H9 (cell line): Measurements from ENCODE around the gene MS4A15. TPM values are rescaled to one million over a fixed set of nuclear protein-coding genes. Genes with fewer than 3 reads are reported as not detected.
"Not testable (repeated sequence)": the region's sequence is repeated elsewhere in the genome, so short reads cannot be mapped to it uniquely, and the experiment has no call there.

Source experiments
- DNase-seq: peaks from one replicate; pipeline ENCODE4 v3.0.0-alpha.2; 2017
- H2AFZ ChIP-seq: one replicate; pipeline ENCODE4 v1.6.1; 2013; ENCODE audit warnings: mild to moderate bottlenecking, low read length, control low read depth, moderate library complexity
- H2AK5ac ChIP-seq: 2 replicates; pipeline ENCODE4 v1.6.1; 2013; ENCODE audit warnings: low read length, control low read depth, mixed read lengths; ENCODE audit not compliant: insufficient read length
- H2BK120ac ChIP-seq: one replicate; pipeline ENCODE4 v1.6.1; 2013; ENCODE audit warnings: low read depth, mild to moderate bottlenecking, low read length, control low read depth, inconsistent platforms; ENCODE audit not compliant: poor library complexity, severe bottlenecking
- H2BK12ac ChIP-seq: 2 replicates; pipeline ENCODE4 v1.6.1; 2013; ENCODE audit warnings: low read length, control low read depth, mixed read lengths, low read depth; ENCODE audit not compliant: insufficient read length
- H2BK15ac ChIP-seq: 2 replicates; pipeline ENCODE4 v1.6.1; 2013; ENCODE audit warnings: low read depth, low read length, control low read depth
- H2BK20ac ChIP-seq: one replicate; pipeline ENCODE4 v1.6.1; 2013; ENCODE audit warnings: low read depth, mild to moderate bottlenecking, low read length, control low read depth, inconsistent platforms; ENCODE audit not compliant: poor library complexity, severe bottlenecking
- H2BK5ac ChIP-seq: 2 replicates; pipeline ENCODE4 v1.6.1; 2013; ENCODE audit warnings: low read length, control low read depth, mixed read lengths; ENCODE audit not compliant: insufficient read length
- H3K14ac ChIP-seq: 2 replicates; pipeline ENCODE4 v1.6.1; 2013; ENCODE audit warnings: low read length, control low read depth; ENCODE audit not compliant: insufficient read depth
- H3K18ac ChIP-seq: 2 replicates; pipeline ENCODE4 v1.6.1; 2013; ENCODE audit warnings: low read depth, mild to moderate bottlenecking, mixed read lengths, low read length, control low read depth; ENCODE audit not compliant: insufficient read length
- H3K23ac ChIP-seq: 2 replicates; pipeline ENCODE4 v1.6.1; 2013; ENCODE audit warnings: low read length, control low read depth, mixed read lengths, low read depth; ENCODE audit not compliant: insufficient read length
- H3K23me2 ChIP-seq: 2 replicates; pipeline ENCODE4 v1.6.1; 2013; ENCODE audit warnings: low read depth, mild to moderate bottlenecking, mixed read lengths, low read length, control low read depth; ENCODE audit not compliant: insufficient read length, poor library complexity, severe bottlenecking
- H3K27ac ChIP-seq: 2 replicates; pipeline ENCODE4 v1.5.1; 2013; ENCODE audit warnings: low read length, control low read depth, mixed read lengths, low read depth; ENCODE audit not compliant: insufficient read length
- H3K27me3 ChIP-seq: 2 replicates; pipeline ENCODE4 v1.6.1; 2013; ENCODE audit warnings: low read length, control low read depth, inconsistent platforms; ENCODE audit not compliant: insufficient read depth
- H3K4ac ChIP-seq: 2 replicates; pipeline ENCODE4 v1.6.1; 2013; ENCODE audit warnings: low read depth, mild to moderate bottlenecking, control low read depth, inconsistent platforms, low read length, moderate library complexity
- H3K4me1 ChIP-seq: 2 replicates; pipeline ENCODE4 v1.6.1; 2013; ENCODE audit warnings: low read length, control low read depth, inconsistent platforms; ENCODE audit not compliant: insufficient read depth
- H3K4me2 ChIP-seq: 2 replicates; pipeline ENCODE4 v1.6.1; 2013; ENCODE audit warnings: low read length, control low read depth, mixed read lengths; ENCODE audit not compliant: insufficient read length, insufficient read depth
- H3K56ac ChIP-seq: 2 replicates; pipeline ENCODE4 v1.6.1; 2013; ENCODE audit warnings: low read depth, mild to moderate bottlenecking, mixed read lengths, low read length, control low read depth; ENCODE audit not compliant: insufficient read length
- H3K79me1 ChIP-seq: 2 replicates; pipeline ENCODE4 v1.6.1; 2013; ENCODE audit warnings: low read depth, mild to moderate bottlenecking, moderate library complexity, low read length, control low read depth, inconsistent platforms; ENCODE audit not compliant: insufficient read depth, poor library complexity, severe bottlenecking
- H3K79me2 ChIP-seq: 2 replicates; pipeline ENCODE4 v1.6.1; 2013; ENCODE audit warnings: low read length, control low read depth, inconsistent platforms; ENCODE audit not compliant: insufficient read depth
- H3K9ac ChIP-seq: 2 replicates; pipeline ENCODE4 v1.6.1; 2013; ENCODE audit warnings: low read length, control low read depth, mixed read lengths; ENCODE audit not compliant: insufficient read length; ENCODE audit errors: extremely low read depth
- H3K9me3 ChIP-seq: one replicate; pipeline ENCODE4 v1.6.1; 2013; ENCODE audit warnings: low read depth, low read length, inconsistent platforms; ENCODE audit not compliant: control insufficient read depth
- H3T11ph ChIP-seq: one replicate; pipeline ENCODE4 v1.6.1; 2013; ENCODE audit warnings: mild to moderate bottlenecking, low read length, control low read depth, inconsistent platforms
- H4K20me1 ChIP-seq: one replicate; pipeline ENCODE4 v1.6.1; 2013; ENCODE audit not compliant: control insufficient read depth, insufficient read length, insufficient read depth
- H4K5ac ChIP-seq: 2 replicates; pipeline ENCODE4 v1.6.1; 2013; ENCODE audit warnings: low read depth, mild to moderate bottlenecking, mixed read lengths, low read length, control low read depth; ENCODE audit not compliant: insufficient read length
- H4K8ac ChIP-seq: replicated peaks from 2 replicates; pipeline ENCODE4 v1.6.1; 2013; ENCODE audit warnings: low read length, control low read depth, mixed read lengths, low read depth; ENCODE audit not compliant: insufficient read length
- H4K91ac ChIP-seq: 2 replicates; pipeline ENCODE4 v1.6.1; 2013; ENCODE audit warnings: low read depth, mild to moderate bottlenecking, moderate library complexity, mixed read lengths, low read length, control low read depth; ENCODE audit not compliant: insufficient read length
- H3K27ac Mint-ChIP-seq, 3 experiments: 2 replicates in 2 of 3; 3 replicates in 1 of 3; pipeline ENCODE4 v1.8.0; 2020 to 2021; ENCODE audit warnings: mixed read lengths in 3 of 3, mild to moderate bottlenecking in 1 of 3, moderate library complexity in 1 of 3
- H3K27me3 Mint-ChIP-seq: 2 replicates; pipeline ENCODE4 v1.8.0; 2021; ENCODE audit warnings: low read depth, mild to moderate bottlenecking, moderate library complexity, mixed read lengths
- H3K36me3 Mint-ChIP-seq, 3 experiments: 2 replicates in 2 of 3; 3 replicates in 1 of 3; pipeline ENCODE4 v1.8.0; 2020 to 2021; ENCODE audit warnings: low read depth in 3 of 3, mixed read lengths in 3 of 3; ENCODE audit not compliant: insufficient read depth in 1 of 3
- H3K4me1 Mint-ChIP-seq, 2 experiments: 2 replicates each; pipeline ENCODE4 v1.8.0; 2020; ENCODE audit warnings: mixed read lengths in 2 of 2
- H3K4me3 Mint-ChIP-seq, 2 experiments: 2 replicates in 1 of 2; 3 replicates in 1 of 2; pipeline ENCODE4 v1.8.0; 2020 to 2021; ENCODE audit warnings: mild to moderate bottlenecking in 2 of 2, mixed read lengths in 2 of 2, moderate library complexity in 1 of 2
- H3K9me3 Mint-ChIP-seq, 2 experiments: 2 replicates in 1 of 2; 3 replicates in 1 of 2; pipeline ENCODE4 v1.8.0; 2020; ENCODE audit warnings: mild to moderate bottlenecking in 2 of 2, mixed read lengths in 2 of 2, moderate library complexity in 1 of 2
- WGBS: extraction: QIAGEN DNeasy Blood & Tissue Kit; methylation state at CpG from one replicate; pipeline ENCODE4 v1.1.7; 2013; ENCODE audit warnings: missing lambda C conversion rate, low lambda C conversion rate, mixed read lengths; ENCODE audit not compliant: insufficient read length; ENCODE audit errors: extremely low coverage; 5-methylcytosine and 5-hydroxymethylcytosine counted together
- total RNA-seq: library from RNA; stranded (reverse); gene quantifications from 2 replicates; pipeline ENCODE4 v1.2.1, GENCODE V29; 2021

The MS4A15 gene
- total RNA-seq, 1 experiment from 2014 or later = 0.11 TPM

DNA sequence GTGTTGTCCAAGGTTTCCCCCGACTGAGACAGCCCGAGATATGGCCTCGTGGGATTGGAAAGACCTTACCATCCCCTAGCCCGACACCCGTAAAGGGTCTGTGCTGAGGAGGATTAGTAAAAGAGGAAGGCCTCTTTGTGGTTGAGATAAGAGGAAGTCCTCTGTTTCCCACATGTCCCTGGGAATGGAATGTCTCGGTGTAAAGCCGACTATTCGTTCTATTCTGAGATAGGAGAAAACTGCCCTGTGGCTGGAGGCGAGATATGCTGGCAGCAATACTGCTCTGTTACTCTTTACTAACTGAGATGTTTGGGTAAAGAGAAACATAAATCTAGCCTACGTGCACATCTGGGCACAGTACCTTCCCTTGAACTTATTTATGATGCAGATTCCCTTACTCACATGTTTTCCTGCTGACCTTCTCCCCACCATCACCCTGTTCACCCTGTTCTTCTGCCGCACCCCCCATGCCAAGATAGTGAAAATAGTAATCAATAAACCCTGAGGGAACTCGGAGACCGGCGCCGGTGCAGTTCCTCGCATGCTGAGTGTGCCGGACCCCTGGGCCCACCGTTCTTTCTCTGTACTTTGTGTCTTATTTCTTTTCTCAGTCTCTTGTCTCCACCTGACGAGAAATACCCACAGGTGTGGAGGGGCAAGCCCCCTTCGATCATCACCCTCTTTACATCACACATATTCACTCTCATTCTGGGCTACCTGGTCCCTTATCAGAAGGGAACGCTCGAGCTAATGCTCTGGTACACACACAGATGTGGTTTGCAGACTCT, 3.0 kb downstream of the MS4A15 start:
- H4K5ac ChIP-seq, H3K23me2 ChIP-seq, H4K8ac ChIP-seq, H3K4me1 ChIP-seq, DNase-seq, H2AFZ ChIP-seq, H4K91ac ChIP-seq, H2BK12ac ChIP-seq, H3K79me1 ChIP-seq, H4K20me1 ChIP-seq, H3K79me2 ChIP-seq, H3K56ac ChIP-seq, H3K14ac ChIP-seq, H3K9me3 ChIP-seq, H3K27me3 Mint-ChIP-seq, H3K4me3 Mint-ChIP-seq, H3K27ac Mint-ChIP-seq, H3K4me2 ChIP-seq, H3K36me3 Mint-ChIP-seq, H3K9ac ChIP-seq, H3K9me3 Mint-ChIP-seq, H3K18ac ChIP-seq, H2AK5ac ChIP-seq, H3K4ac ChIP-seq, H2BK5ac ChIP-seq, H2BK15ac ChIP-seq, H3T11ph ChIP-seq, H2BK20ac ChIP-seq, H2BK120ac ChIP-seq, H3K27ac ChIP-seq, H3K27me3 ChIP-seq, H3K23ac ChIP-seq: not testable (repeated sequence)
- WGBS = no CpG with 5 or more reads among the region's 22 CpGs
- H3K4me1 Mint-ChIP-seq = peaks cover 5 to 11% of the 10 kb centered on the region in 2 experiments
